ENCODE measurements around the gene KDM3A.

The KDM3A gene

GRCh38 chr2:86440631-86441391, at the start of gene KDM3A:
Gene KDM3A (plus strand): TSS chr2:86441371. CDS start chr2:86442048, 677 bp downstream.
- peak within 1 kb of the TSS; percentile 84 for H3K4me3 ChIP-seq (ENCODE audit: low read depth, low read length)
- no peak for TF ChIP-seq CTCF (IDR thresholded peaks at IDR 0.05; ENCODE audit: low read depth, low read length)

- TF ChIP-seq CTCF (IDR thresholded peaks at IDR 0.05; ENCODE audit: low read depth, low read length), result no peak
Observed at GRCh38 chr2:86392873-86393518, 48.2 kb upstream of the KDM3A start.

GRCh38 chr2:86393521-86394491, 47.4 kb upstream of the KDM3A start:
- no peak for TF ChIP-seq CTCF (IDR thresholded peaks at IDR 0.05; ENCODE audit: low read depth, low read length)
- H3K4me3 ChIP-seq (ENCODE audit: low read depth, low read length), result no peak overlapping the region

More at GRCh38 chr2:86392873-86393518, 48.2 kb upstream of the KDM3A start:
- H3K4me3 ChIP-seq (ENCODE audit: low read depth, low read length), result no peak overlapping the region

- no peak overlapping the region for H3K4me3 ChIP-seq (ENCODE audit: low read depth, low read length)
- peak; percentile 39; the same call in 1 of the 2 replicates for TF ChIP-seq CTCF (IDR thresholded peaks at IDR 0.05; ENCODE audit: low read depth, low read length)
Observed at GRCh38 chr2:86396291-86396785, 44.8 kb upstream of the KDM3A start.

GRCh38 chr2:86397986-86398385, 43.2 kb upstream of the KDM3A start:
- no peak for TF ChIP-seq CTCF (IDR thresholded peaks at IDR 0.05; ENCODE audit: low read depth, low read length)
- no peak overlapping the region for H3K4me3 ChIP-seq (ENCODE audit: low read depth, low read length)

GRCh38 chr2:86398500-86399474, 42.4 kb upstream of the KDM3A start:
- no peak for TF ChIP-seq CTCF (IDR thresholded peaks at IDR 0.05; ENCODE audit: low read depth, low read length)
- H3K4me3 ChIP-seq (ENCODE audit: low read depth, low read length), result no peak overlapping the region
